ENCODE measurements around the gene PLCB1.

DNA sequence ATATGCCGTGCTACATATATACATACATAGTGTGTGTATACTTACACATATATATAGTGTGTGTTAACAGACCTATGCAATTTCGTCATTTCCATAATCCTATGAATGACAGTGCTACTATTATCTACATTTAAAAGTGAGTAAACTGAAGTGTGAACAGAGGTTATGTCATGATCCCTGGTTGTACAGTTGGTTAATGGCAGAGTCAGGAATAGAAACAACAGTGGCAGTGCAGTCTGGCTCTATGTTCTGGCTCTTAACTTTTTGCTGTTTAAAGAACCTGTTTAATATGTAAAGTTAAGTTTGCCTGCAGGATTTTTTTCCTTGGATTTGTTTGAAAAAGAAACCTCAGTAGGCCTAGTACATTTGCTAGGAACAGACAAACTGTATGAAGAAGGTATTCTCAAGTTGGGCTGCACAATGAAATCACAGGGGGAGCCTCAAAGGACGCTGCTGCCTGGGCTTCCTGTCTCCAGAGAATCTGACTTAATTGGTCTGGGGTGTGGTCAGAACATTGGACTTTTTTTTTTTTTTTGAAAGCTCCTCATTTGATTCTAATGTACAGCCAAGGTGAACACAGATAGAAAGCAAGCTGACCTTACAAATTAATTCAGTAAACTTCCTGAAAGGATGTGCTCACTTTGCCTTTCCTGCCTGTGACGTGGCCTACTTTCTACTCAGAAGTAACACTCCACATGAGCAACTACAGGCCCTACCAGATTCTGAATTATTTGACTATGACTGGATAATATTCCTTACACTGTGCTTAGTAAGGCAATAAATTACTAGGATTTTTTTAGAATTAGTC, 29.4 kb downstream of the PLCB1 start:
- TF ChIP-seq, protein P1, sequence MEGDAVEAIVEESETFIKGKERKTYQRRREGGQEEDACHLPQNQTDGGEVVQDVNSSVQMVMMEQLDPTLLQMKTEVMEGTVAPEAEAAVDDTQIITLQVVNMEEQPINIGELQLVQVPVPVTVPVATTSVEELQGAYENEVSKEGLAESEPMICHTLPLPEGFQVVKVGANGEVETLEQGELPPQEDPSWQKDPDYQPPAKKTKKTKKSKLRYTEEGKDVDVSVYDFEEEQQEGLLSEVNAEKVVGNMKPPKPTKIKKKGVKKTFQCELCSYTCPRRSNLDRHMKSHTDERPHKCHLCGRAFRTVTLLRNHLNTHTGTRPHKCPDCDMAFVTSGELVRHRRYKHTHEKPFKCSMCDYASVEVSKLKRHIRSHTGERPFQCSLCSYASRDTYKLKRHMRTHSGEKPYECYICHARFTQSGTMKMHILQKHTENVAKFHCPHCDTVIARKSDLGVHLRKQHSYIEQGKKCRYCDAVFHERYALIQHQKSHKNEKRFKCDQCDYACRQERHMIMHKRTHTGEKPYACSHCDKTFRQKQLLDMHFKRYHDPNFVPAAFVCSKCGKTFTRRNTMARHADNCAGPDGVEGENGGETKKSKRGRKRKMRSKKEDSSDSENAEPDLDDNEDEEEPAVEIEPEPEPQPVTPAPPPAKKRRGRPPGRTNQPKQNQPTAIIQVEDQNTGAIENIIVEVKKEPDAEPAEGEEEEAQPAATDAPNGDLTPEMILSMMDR (IDR thresholded peaks at IDR 0.05; ENCODE audit: low read length): no peak
- TF ChIP-seq EZH2 (IDR thresholded peaks at IDR 0.05; ENCODE audit: borderline replicate concordance, low read length): no peak
